OCI-LY7 (cell line): ENCODE results near the gene ATP6V0A4. TPM values are rescaled to one million over a fixed set of nuclear protein-coding genes. Genes with fewer than 3 reads are reported as not detected.

Source experiments
- BruUV-seq: library from RNA; stranded (reverse); fragments of 400-500 nt; replicated peaks from 2 replicates; lab custom pipeline; 2021; lab: Mats Ljungman, UMichigan
- CTCF ChIA-PET: fragments of 300-600 bp; sonication (Branson Sonifier 250); formaldehyde crosslinking; loops from one replicate; lab custom pipeline; 2022; ENCODE audit warnings: antibody characterized with exemption; ENCODE audit not compliant: unreplicated experiment; lab: Charles Lee
- POLR2A ChIA-PET: fragments of 300-600 bp; sonication (Branson Sonifier 250); formaldehyde crosslinking; loops from one replicate; lab custom pipeline; 2022; ENCODE audit warnings: antibody characterized with exemption; lab: Charles Lee
- DNase-seq: peaks from one replicate; pipeline ENCODE4 v3.0.0-alpha.2; 2015; ENCODE audit warnings: low spot score
- H2AFZ ChIP-seq: fragments of 200-600 bp; sonication (generic), shearing (Covaris generic); 2 replicates; pipeline ENCODE4 v1.6.1; 2014; ENCODE audit warnings: mild to moderate bottlenecking, antibody characterized with exemption, low read length, moderate library complexity
- H3K27ac ChIP-seq: fragments of 200-600 bp; sonication (generic); 2 replicates; pipeline ENCODE4 v1.5.1; 2014; ENCODE audit warnings: mixed run types, low read depth, mild to moderate bottlenecking, moderate library complexity, low read length, inconsistent platforms; ENCODE audit not compliant: poor library complexity, severe bottlenecking
- H3K36me3 ChIP-seq: fragments of 200-600 bp; sonication (generic); 2 replicates; pipeline ENCODE4 v1.6.1; 2014; ENCODE audit warnings: mild to moderate bottlenecking, antibody characterized with exemption, low read length, moderate library complexity, mixed read lengths; ENCODE audit not compliant: insufficient read depth
- H3K4me1 ChIP-seq: fragments of 200-600 bp; sonication (generic); 2 replicates; pipeline ENCODE4 v1.5.1; 2014; ENCODE audit warnings: mild to moderate bottlenecking, low read length; ENCODE audit not compliant: insufficient read depth, poor library complexity, severe bottlenecking
- H3K4me2 ChIP-seq: fragments of 200-600 bp; sonication (generic); 2 replicates; pipeline ENCODE4 v1.6.1; 2014; ENCODE audit warnings: mild to moderate bottlenecking, low read length
- H3K4me3 ChIP-seq: fragments of 200-600 bp; sonication (generic); 2 replicates; pipeline ENCODE4 v1.5.1; 2014; ENCODE audit warnings: mild to moderate bottlenecking, low read depth, low read length; ENCODE audit not compliant: poor library complexity, severe bottlenecking
- H3K79me2 ChIP-seq: fragments of 200-600 bp; sonication (generic); 2 replicates; pipeline ENCODE4 v1.6.1; 2016; ENCODE audit warnings: low read depth, mild to moderate bottlenecking, low read length, moderate library complexity, mixed read lengths; ENCODE audit not compliant: insufficient read depth
- H3K9me2 ChIP-seq: fragments of 200-600 bp; sonication (generic); 2 replicates; pipeline ENCODE4 v1.6.1; 2016; ENCODE audit warnings: mild to moderate bottlenecking, low read length, mixed read lengths; ENCODE audit not compliant: insufficient read depth
- H3K9me3 ChIP-seq: fragments of 200-600 bp; sonication (generic); 2 replicates; pipeline ENCODE4 v1.6.1; 2014; ENCODE audit warnings: mild to moderate bottlenecking, mixed run types, low read length, mixed read lengths
- H4K20me1 ChIP-seq: fragments of 200-600 bp; sonication (generic); 2 replicates; pipeline ENCODE4 v1.6.1; 2014; ENCODE audit warnings: mild to moderate bottlenecking, antibody characterized with exemption, low read length, moderate library complexity, mixed read lengths; ENCODE audit not compliant: insufficient read depth
- CTCF ChIP-seq: fragments of 200-600 bp; sonication (generic); conservative IDR thresholded peaks from 2 replicates; pipeline ENCODE4 v1.5.1; 2014; ENCODE audit warnings: mild to moderate bottlenecking, antibody characterized with exemption, low read length, moderate library complexity, mixed read lengths
- EZH2phosphoT487 ChIP-seq: fragments of 200-600 bp; sonication (generic); IDR thresholded peaks from 2 replicates; pipeline ENCODE4 v1.6.1; 2018; ENCODE audit warnings: low read depth, borderline replicate concordance, mild to moderate bottlenecking, mixed run types, antibody characterized with exemption, low read length, moderate library complexity, mixed read lengths
- intact Hi-C: fragments of 100-400 bp; cut with micrococcal nuclease; formaldehyde crosslinking; loops from one replicate; pipeline ENCODE4 v1.10.0; 2022; ENCODE audit not compliant: unreplicated experiment
- total RNA-seq, 2 experiments: library from RNA; depleted of rRNA in 1 of 2; stranded (reverse); fragments of >200 nt in 1 of 2; shearing (Covaris generic) in 1 of 2; gene quantifications; 2 replicates each; pipeline ENCODE4 v1.2.3, GENCODE V29; 2014 to 2022

ATP6V0A4 gene
- total RNA-seq, 2 experiments from 2014 or later: not detected

- BruUV-seq: no TSS peak
- no peak for TF ChIP-seq EZH2phosphoT487
- Histone ChIP-seq H2AFZ (no peak overlapping the region), H3K4me2 (no peak overlapping the region), H3K9me3 (no peaks in the 10 kb centered on the region), H3K4me1 (no peaks in the 10 kb centered on the region), H3K27ac (no peak overlapping the region), H4K20me1 (no peaks in the 10 kb centered on the region), H3K79me2 (no peaks in the 10 kb centered on the region), H3K9me2 (no peaks in the 10 kb centered on the region), H3K4me3 (no peak overlapping the region), H3K36me3 (no peaks in the 10 kb centered on the region)
- POLR2A ChIA-PET: interaction anchor here (0.5 kb wide), 1 partner anchor 266 kb away, joined by 4 read pairs; no protein-coding TSS in a partner anchor
- CTCF ChIA-PET: no interaction called here
- intact Hi-C loops: no loop called here
- no peak for DNase-seq
Measured at GRCh38 chr7:138833596-138833995, 35.6 kb upstream of the ATP6V0A4 start.

- no peak overlapping the region for H3K4me2 ChIP-seq
- no peak for DNase-seq
- no peaks in the 10 kb centered on the region for H3K9me3 ChIP-seq
- H3K9me2 ChIP-seq: no peaks in the 10 kb centered on the region
- intact Hi-C loops: no loop called here
- ChIA-PET POLR2A (interaction anchor here (0.5 kb wide), 1 partner anchor 265 kb away, joined by 4 read pairs; no protein-coding TSS in a partner anchor), CTCF (no interaction called here)
- no peaks in the 10 kb centered on the region for H3K36me3 ChIP-seq
- H2AFZ ChIP-seq: no peak overlapping the region
- H3K4me3 ChIP-seq: no peak overlapping the region
- no peak overlapping the region for H3K27ac ChIP-seq
- TF ChIP-seq EZH2phosphoT487 (no peak), CTCF (no peak)
- no peaks in the 10 kb centered on the region for H4K20me1 ChIP-seq
- no peaks in the 10 kb centered on the region for H3K4me1 ChIP-seq
- BruUV-seq: no TSS peak
- no peaks in the 10 kb centered on the region for H3K79me2 ChIP-seq
Measured at GRCh38 chr7:138832966-138833365, 35.0 kb upstream of the ATP6V0A4 start.

- Histone ChIP-seq H3K9me2 (no peaks in the 10 kb centered on the region), H3K36me3 (no peaks in the 10 kb centered on the region), H4K20me1 (no peaks in the 10 kb centered on the region), H3K79me2 (no peaks in the 10 kb centered on the region), H3K27ac (no peak overlapping the region), H2AFZ (no peak overlapping the region), H3K9me3 (no peaks in the 10 kb centered on the region), H3K4me1 (no peaks in the 10 kb centered on the region), H3K4me2 (no peak overlapping the region), H3K4me3 (no peak overlapping the region)
- no TSS peak for BruUV-seq
- ChIA-PET CTCF (no interaction called here), POLR2A (interaction anchor here (1.3 kb wide), 1 partner anchor 8 kb away, joined by 3 read pairs; no protein-coding TSS in a partner anchor)
- intact Hi-C loops: no loop called here
- no peak for TF ChIP-seq EZH2phosphoT487
- TF ChIP-seq CTCF: no peak
- no peak for DNase-seq
Measured at GRCh38 chr7:138829335-138829734, 31.3 kb upstream of the ATP6V0A4 start.
